HL-60 (cell line): ENCODE data around the gene TFPT.

ENCODE experiments used
- CTCF ChIP-seq: IDR thresholded peaks from one replicate; pipeline ENCODE4 v1.5.1; 2011; ENCODE audit warnings: low read length, control low read depth, inconsistent platforms; ENCODE audit not compliant: insufficient read depth
- POLR2AphosphoS5 ChIP-seq: IDR thresholded peaks from 2 replicates; pipeline ENCODE4 v1.6.1; 2012; ENCODE audit warnings: low read depth
- REST ChIP-seq: IDR thresholded peaks from 2 replicates; pipeline ENCODE4 v1.6.1; 2012; ENCODE audit warnings: low read depth; ENCODE audit not compliant: insufficient replicate concordance

- TF ChIP-seq CTCF (no peak), POLR2AphosphoS5 (no peak), REST (no peak)
These were observed 18.8 kb downstream of the TFPT start for GRCh38 chr19:54096617-54097106.
